Measurements from ENCODE around the gene RAI1. TPM values are rescaled to one million over a fixed set of nuclear protein-coding genes. Genes with fewer than 3 reads are reported as not detected.
A peak's percentile ranks its signal among the peaks of the same experiment; 100 is the strongest.

The RAI1 gene
- total and polyA plus RNA-seq, 10 of the 15 experiments (the other 5 are each of a cell fraction or from before 2014, with no cell fraction given): 0.66 to 37.7 (median 6.0) TPM

DNA sequence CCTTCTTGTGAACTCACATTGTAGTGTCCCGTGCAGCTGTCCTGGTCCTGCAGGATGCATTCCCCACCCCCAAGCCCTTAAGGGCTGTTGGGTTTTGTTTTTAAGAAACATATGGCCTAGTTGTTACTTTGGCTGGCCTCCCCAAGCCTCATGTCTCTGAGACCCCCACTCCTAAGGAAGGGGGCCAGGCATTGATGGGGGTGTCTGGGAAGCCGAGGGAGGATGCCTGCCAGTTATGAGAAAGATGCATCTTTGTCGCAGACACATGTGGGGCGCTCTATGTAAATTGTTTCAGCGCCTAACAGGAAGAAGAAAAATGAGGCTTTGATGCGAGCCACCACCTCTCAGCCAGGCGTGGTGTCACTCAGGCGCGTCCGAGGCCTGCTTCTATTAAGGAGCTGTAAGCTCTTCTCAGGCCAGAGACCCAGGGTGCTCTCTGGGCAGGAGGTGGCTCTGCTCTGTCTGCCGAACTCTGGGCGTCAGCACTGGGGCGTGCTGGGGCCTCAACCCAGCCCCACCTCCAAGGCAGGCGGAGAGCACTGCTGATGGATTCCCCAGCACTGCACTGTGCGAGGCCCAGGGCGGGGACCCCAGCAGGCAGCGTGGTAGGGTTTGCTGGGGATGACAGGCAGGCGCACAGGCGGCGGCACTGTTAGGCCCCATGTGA lies 85.0 kb downstream of the RAI1 start (continued):
- TF ChIP-seq, protein P1, sequence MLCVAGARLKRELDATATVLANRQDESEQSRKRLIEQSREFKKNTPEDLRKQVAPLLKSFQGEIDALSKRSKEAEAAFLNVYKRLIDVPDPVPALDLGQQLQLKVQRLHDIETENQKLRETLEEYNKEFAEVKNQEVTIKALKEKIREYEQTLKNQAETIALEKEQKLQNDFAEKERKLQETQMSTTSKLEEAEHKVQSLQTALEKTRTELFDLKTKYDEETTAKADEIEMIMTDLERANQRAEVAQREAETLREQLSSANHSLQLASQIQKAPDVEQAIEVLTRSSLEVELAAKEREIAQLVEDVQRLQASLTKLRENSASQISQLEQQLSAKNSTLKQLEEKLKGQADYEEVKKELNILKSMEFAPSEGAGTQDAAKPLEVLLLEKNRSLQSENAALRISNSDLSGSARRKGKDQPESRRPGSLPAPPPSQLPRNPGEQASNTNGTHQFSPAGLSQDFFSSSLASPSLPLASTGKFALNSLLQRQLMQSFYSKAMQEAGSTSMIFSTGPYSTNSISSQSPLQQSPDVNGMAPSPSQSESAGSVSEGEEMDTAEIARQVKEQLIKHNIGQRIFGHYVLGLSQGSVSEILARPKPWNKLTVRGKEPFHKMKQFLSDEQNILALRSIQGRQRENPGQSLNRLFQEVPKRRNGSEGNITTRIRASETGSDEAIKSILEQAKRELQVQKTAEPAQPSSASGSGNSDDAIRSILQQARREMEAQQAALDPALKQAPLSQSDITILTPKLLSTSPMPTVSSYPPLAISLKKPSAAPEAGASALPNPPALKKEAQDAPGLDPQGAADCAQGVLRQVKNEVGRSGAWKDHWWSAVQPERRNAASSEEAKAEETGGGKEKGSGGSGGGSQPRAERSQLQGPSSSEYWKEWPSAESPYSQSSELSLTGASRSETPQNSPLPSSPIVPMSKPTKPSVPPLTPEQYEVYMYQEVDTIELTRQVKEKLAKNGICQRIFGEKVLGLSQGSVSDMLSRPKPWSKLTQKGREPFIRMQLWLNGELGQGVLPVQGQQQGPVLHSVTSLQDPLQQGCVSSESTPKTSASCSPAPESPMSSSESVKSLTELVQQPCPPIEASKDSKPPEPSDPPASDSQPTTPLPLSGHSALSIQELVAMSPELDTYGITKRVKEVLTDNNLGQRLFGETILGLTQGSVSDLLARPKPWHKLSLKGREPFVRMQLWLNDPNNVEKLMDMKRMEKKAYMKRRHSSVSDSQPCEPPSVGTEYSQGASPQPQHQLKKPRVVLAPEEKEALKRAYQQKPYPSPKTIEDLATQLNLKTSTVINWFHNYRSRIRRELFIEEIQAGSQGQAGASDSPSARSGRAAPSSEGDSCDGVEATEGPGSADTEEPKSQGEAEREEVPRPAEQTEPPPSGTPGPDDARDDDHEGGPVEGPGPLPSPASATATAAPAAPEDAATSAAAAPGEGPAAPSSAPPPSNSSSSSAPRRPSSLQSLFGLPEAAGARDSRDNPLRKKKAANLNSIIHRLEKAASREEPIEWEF (IDR thresholded peaks at IDR 0.05; ENCODE audit: insufficient replicate concordance, low read depth, low read length): no peak
- TF ChIP-seq MYC (IDR thresholded peaks at IDR 0.05; ENCODE audit: insufficient read depth, insufficient read length, insufficient replicate concordance, low read length, severe bottlenecking) (no peak), NFIC (IDR thresholded peaks at IDR 0.05; ENCODE audit: low read depth, low read length) (no peak), POU2F2 (IDR thresholded peaks at IDR 0.05; ENCODE audit: borderline replicate concordance, low read depth, low read length) (0 out of 3 replicates have a peak, but pooled peaks have one; percentile 11), BRCA1 (IDR thresholded peaks at IDR 0.05; ENCODE audit: low read depth, low read length) (no peak), RBBP5 (conservative IDR thresholded peaks at IDR 0.05) (no peak), CHD2 (IDR thresholded peaks at IDR 0.05; ENCODE audit: borderline replicate concordance, low read depth, low read length) (no peak), TAF1 (IDR thresholded peaks at IDR 0.05; ENCODE audit: borderline replicate concordance, low read depth, low read length) (peak; percentile 24; the same call in 1 of the 2 replicates), RFX5 (IDR thresholded peaks at IDR 0.05; ENCODE audit: low read depth, low read length) (no peak), EZH2 (IDR thresholded peaks at IDR 0.05; ENCODE audit: borderline replicate concordance, control insufficient read depth, low read depth, low read length) (no peak), GATAD2B (conservative IDR thresholded peaks at IDR 0.05; ENCODE audit: low read depth) (no peak), HDAC6 (IDR thresholded peaks at IDR 0.05; ENCODE audit: unreplicated experiment) (no peak), SIN3A (IDR thresholded peaks at IDR 0.05; ENCODE audit: low read depth, low read length) (no peak), HDAC2 (IDR thresholded peaks at IDR 0.05) (no peak)
- TF ChIP-seq, protein P2, sequence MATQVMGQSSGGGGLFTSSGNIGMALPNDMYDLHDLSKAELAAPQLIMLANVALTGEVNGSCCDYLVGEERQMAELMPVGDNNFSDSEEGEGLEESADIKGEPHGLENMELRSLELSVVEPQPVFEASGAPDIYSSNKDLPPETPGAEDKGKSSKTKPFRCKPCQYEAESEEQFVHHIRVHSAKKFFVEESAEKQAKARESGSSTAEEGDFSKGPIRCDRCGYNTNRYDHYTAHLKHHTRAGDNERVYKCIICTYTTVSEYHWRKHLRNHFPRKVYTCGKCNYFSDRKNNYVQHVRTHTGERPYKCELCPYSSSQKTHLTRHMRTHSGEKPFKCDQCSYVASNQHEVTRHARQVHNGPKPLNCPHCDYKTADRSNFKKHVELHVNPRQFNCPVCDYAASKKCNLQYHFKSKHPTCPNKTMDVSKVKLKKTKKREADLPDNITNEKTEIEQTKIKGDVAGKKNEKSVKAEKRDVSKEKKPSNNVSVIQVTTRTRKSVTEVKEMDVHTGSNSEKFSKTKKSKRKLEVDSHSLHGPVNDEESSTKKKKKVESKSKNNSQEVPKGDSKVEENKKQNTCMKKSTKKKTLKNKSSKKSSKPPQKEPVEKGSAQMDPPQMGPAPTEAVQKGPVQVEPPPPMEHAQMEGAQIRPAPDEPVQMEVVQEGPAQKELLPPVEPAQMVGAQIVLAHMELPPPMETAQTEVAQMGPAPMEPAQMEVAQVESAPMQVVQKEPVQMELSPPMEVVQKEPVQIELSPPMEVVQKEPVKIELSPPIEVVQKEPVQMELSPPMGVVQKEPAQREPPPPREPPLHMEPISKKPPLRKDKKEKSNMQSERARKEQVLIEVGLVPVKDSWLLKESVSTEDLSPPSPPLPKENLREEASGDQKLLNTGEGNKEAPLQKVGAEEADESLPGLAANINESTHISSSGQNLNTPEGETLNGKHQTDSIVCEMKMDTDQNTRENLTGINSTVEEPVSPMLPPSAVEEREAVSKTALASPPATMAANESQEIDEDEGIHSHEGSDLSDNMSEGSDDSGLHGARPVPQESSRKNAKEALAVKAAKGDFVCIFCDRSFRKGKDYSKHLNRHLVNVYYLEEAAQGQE (IDR thresholded peaks at IDR 0.05; ENCODE audit: low read depth, low read length): no peak
- TF ChIP-seq, protein P3, sequence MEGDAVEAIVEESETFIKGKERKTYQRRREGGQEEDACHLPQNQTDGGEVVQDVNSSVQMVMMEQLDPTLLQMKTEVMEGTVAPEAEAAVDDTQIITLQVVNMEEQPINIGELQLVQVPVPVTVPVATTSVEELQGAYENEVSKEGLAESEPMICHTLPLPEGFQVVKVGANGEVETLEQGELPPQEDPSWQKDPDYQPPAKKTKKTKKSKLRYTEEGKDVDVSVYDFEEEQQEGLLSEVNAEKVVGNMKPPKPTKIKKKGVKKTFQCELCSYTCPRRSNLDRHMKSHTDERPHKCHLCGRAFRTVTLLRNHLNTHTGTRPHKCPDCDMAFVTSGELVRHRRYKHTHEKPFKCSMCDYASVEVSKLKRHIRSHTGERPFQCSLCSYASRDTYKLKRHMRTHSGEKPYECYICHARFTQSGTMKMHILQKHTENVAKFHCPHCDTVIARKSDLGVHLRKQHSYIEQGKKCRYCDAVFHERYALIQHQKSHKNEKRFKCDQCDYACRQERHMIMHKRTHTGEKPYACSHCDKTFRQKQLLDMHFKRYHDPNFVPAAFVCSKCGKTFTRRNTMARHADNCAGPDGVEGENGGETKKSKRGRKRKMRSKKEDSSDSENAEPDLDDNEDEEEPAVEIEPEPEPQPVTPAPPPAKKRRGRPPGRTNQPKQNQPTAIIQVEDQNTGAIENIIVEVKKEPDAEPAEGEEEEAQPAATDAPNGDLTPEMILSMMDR (IDR thresholded peaks at IDR 0.05 in 2 of 3, conservative IDR thresholded peaks at IDR 0.05 in 1 of 3; ENCODE audit: control insufficient read depth in 2 of 3, extremely low read depth in 1 of 3, insufficient read depth in 1 of 3, low read depth in 3 of 3, low read length in 3 of 3): 0 out of 6 replicates have a peak, but pooled peaks of 1 of the 3 experiments have one; percentile 6
